Central memory CD4-positive, alpha-beta T cell (primary cell): ENCODE measurements around the gene CLIC3.
"Not testable (repeated sequence)": the region's sequence is repeated elsewhere in the genome, so short reads cannot be mapped to it uniquely, and the experiment has no call there.

Source experiments
- DNase-seq: peaks from one replicate; pipeline ENCODE4 v3.0.0; 2022
- total RNA-seq, 3 experiments: gene quantifications; one replicate each; lab custom pipeline; 2026; lab: John Stamatoyannopoulos, UW

CLIC3 gene, protein sequence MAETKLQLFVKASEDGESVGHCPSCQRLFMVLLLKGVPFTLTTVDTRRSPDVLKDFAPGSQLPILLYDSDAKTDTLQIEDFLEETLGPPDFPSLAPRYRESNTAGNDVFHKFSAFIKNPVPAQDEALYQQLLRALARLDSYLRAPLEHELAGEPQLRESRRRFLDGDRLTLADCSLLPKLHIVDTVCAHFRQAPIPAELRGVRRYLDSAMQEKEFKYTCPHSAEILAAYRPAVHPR
- total RNA-seq: 0 to 1.8 (median 0.04) reads per million in 3 experiments

- peak; percentile 64 for DNase-seq
Measured at GRCh38 chr9:136996361-136997292, at the start of gene CLIC3. CLIC3 (minus strand) TSS chr9:136996568; CDS start chr9:136996543, 25 bp downstream.

- DNase-seq: no peak
Measured at GRCh38 chr9:137045294-137046087, 49.1 kb upstream of the CLIC3 start.

DNA sequence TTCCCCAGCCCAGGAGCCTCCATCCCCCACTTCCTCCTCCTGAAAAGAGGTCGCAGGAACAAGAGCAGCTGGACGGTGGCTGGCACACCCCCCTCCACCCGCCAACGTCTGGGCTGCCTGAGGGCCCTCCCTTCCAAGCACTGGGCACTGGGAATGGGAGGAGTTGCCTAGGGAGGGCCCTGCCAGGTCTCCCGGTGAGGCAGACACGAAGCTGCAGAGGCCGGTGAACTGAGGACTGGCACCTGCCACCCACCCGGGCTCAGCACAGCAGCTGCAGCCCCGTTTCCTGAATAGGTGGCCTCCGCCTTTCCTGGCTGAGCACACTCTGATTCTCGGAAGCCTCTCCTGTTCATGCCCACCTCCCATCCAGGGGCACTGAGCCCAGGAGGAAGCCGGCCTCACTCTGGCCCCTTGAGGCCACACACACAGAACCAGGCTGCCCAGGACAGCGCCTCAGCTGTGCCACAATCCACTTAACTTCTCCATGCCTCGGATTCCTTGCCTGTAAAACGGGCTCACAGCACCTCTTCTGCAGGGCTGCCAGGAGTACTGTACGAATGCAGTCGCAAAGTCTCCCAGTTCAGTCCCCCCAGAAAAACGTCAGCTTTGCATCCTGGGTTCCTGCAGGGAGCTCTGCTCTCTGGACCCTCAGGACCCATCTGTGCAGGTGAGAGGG is 48.3 kb upstream of the CLIC3 start:
- DNase-seq: no peak

GRCh38 chr9:137044037-137044436 is 47.7 kb upstream of the CLIC3 start:
- DNase-seq: no peak

GRCh38 chr9:137042751-137043727 is 46.7 kb upstream of the CLIC3 start:
- no peak for DNase-seq

DNA sequence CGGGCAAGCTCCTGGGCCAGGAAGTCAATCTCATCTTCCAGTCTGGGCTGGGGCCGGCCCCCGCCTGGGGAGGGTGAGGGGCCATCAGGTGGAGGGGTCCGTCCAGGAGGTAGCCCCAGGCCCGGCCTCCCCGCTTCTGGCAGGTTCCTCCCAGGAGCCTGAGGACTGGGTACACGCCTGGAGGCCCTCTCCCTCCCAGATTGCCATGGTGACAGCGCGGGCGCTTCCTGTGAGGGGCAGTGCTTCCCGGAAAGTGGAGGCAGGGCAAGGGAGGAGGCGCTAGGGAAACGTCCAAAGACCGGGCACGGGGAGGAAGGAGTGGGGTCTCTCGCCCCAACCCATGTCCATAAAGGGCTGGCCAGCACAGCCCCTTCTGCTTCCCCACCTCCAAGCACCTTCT is 44.8 kb upstream of the CLIC3 start:
- no peak for DNase-seq

GRCh38 chr9:137040568-137040967 is 44.2 kb upstream of the CLIC3 start:
- DNase-seq: no peak

- no peak for DNase-seq
Measured at GRCh38 chr9:137039611-137040366, 43.4 kb upstream of the CLIC3 start.

DNA sequence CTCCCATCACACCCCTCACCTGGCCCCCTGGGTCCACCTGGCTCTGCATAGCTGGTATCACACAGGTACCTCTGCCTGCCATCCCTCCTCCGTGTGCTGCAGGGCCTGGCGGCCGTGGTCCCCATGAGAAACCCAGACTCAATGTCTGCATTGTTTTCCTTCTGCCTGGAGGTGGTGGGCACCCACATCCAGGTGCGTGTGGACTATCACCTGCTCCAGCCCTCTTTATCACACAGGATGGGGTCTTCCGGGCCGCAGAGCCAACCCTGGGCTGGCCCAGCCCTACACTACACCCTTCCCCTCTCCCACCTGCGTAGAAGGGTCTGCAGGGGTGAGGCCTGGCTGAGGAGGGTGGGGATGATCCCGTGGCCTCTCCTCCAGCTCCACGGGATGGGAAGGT is 42.5 kb upstream of the CLIC3 start:
- DNase-seq: no peak

DNA sequence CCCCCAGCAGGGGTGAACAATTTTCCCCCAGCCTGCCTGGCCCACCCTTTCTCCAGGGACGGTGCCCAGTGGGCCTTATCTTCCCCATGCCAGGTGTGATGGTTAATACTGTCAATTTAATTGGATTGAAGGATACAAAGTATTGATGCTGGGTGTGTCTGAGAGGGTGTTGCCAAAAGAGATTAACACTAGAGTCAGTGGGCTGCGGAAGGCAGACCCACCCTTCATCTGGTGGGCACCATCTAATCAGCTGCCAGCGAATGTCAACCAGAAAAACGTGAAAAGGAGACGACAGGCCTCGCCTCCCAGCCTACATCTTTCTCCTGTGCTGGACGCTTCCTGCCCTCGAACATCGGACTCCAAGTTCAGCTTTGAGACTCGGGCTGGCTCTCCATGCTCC is 41.1 kb upstream of the CLIC3 start:
- DNase-seq: no peak

GRCh38 chr9:137037035-137037434 is 40.7 kb upstream of the CLIC3 start:
- no peak for DNase-seq

DNA sequence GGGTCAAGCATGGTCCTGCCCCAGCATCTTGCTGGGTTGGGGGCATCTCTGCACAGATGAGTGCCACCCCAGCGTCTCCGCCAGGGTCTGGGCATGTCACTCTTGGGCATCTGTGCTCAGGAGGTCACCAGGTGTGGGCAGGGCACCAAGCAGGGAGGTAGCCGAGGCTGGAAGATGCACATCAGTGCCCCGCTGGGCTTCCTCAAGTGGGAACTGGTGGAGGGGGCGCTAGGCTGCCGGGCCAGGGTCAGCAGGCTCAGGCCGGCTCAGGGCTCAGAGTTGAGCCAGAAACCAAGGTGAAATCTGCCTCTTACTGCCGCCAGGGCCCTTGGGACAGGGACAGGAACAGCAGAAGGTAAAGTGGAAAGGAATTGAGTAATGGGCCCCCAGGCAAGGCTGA is 39.6 kb upstream of the CLIC3 start:
- DNase-seq: no peak

- no peak for DNase-seq
Measured at GRCh38 chr9:137035507-137035834, 39.1 kb upstream of the CLIC3 start.

DNA sequence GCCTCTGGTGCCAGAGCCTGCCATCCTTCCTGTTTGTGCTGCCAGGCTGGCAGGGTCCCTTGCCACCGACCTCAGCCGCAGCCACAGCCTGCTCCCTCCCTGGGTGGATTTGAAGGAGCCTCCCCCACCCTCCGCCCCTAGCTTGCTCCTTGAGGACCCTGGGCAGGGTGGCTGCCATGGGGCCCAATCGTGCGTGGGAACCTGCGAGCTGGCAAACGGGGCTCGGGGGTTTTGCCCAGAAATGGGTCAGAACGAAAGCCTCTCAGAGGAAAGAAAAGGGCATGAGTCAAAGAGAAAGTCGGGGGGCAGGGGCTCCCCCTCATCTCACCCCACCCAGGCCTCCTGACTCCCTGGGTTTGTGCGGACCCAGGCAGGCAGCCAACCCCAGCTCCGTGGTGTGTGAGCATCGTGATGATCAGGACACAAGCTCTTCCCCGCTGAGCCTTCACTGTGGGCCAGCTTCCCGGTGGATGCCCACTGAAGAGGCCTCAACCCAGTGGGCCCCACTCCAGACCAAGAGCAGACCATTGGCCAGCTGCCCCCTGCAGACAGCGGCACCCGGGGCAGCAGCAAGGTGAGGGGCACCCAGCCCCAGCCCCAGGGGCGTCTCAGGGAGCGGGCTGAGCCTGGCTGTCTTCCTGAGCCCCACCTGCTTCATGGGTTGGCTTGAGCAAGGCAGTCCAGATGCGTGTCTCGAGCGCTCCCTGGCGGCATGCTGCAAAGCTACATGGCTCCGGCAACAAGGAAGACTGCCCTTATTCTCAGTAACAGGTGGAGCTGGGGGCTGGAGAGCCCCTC is 38.5 kb upstream of the CLIC3 start:
- peak; percentile 81 for DNase-seq

- DNase-seq: no peak
Measured at GRCh38 chr9:137034039-137034708, 37.8 kb upstream of the CLIC3 start.

- DNase-seq: not testable (repeated sequence)
Measured at GRCh38 chr9:137033481-137033880, 37.1 kb upstream of the CLIC3 start.

GRCh38 chr9:137032858-137033257 is 36.5 kb upstream of the CLIC3 start:
- DNase-seq: peak; percentile 35

GRCh38 chr9:137031904-137032640 is 35.7 kb upstream of the CLIC3 start, which contains the start of gene FUT7:
FUT7 (minus strand) TSS chr9:137032088; CDS start chr9:137031991, 97 bp downstream.
- peak; percentile 35 for DNase-seq
